ENCODE data around the gene TSPO.
"Not testable (repeated sequence)": the region's sequence is repeated elsewhere in the genome, so short reads cannot be mapped to it uniquely, and the experiment has no call there.

TSPO gene

GRCh38 chr22:43131773-43132501 lies 19.4 kb upstream of the TSPO start:
- DNase-seq (ENCODE audit: low read depth, low spot score) = no peak

GRCh38 chr22:43133401-43133800 lies 18.0 kb upstream of the TSPO start:
- no peak for DNase-seq (ENCODE audit: low read depth, low spot score)

GRCh38 chr22:43134553-43134952 lies 16.8 kb upstream of the TSPO start:
- DNase-seq (ENCODE audit: low read depth, low spot score) = no peak

- DNase-seq (ENCODE audit: low read depth, low spot score) = no peak
Measured at GRCh38 chr22:43135565-43135964, 15.8 kb upstream of the TSPO start.

- DNase-seq (ENCODE audit: low read depth, low spot score) = no peak
Measured at GRCh38 chr22:43136255-43136654, 15.1 kb upstream of the TSPO start.

DNA sequence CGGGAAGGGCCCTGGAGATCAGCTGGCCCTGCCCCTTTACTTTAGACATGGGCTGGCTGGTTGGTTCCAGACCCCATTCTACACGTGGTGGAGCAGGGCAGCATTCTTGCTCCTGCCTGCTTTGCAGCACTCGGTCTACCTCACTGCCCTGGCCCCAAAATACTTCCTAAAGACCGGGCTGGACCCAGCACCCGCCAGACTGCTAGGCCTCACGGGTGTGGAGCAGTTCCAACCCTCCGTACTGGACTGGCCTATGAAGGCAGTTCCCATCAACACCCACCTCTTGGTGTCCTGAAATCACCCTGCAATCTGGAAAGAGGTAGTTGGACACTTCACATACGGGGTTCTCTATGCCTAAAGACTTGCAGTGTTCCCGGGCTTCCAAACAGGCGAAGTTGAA lies 14.6 kb upstream of the TSPO start:
- DNase-seq (ENCODE audit: low read depth, low spot score) = no peak

- no peak for DNase-seq (ENCODE audit: low read depth, low spot score)
Measured at GRCh38 chr22:43142880-43143562, 8.3 kb upstream of the TSPO start, which contains the start of gene MCAT. Gene MCAT (minus strand): TSS chr22:43143398. CDS start chr22:43143348, 50 bp downstream.

DNA sequence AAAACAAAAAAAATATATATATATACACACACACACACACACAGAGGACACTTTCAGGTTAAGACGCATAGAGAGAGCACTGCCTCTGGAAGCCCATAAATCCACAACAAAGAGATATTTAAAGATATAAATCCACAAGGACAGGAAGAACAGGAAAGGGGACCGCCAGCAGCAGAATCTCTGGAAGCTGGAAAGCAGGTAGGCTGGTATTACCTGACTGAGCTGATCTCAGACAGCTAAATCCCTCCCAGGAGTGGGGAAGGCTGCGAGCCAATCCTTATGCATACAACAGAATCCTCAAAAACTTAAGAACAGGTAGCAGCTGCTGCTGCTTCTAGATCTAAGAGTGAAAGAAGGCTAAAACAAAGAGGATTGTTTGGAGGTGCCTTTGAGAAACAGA lies 6.4 kb upstream of the TSPO start:
- DNase-seq (ENCODE audit: low read depth, low spot score) = no peak

DNA sequence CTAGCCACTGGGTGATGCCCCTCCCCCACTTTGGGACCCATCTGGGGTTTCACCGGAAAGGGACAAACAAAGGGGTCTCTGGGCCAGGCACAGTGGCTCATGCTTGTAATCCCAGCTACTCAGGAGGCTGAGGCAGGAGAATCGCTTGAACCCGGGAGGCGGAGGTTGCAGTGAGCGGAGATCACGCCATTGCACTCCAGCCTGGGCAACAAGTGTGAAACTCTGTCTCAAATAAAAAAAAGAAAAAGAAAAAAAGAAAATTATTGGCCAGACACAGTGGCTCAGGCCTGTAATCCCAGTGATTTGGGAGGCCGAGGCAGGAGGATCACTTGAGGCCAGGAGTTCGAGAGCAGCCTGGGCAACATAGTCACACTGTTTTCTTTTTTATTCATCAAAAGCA lies 6.0 kb upstream of the TSPO start:
- not testable (repeated sequence) for DNase-seq (ENCODE audit: low read depth, low spot score)

- DNase-seq (ENCODE audit: low read depth, low spot score) = not testable (repeated sequence)
Measured at GRCh38 chr22:43146332-43146731, 5.0 kb upstream of the TSPO start.

DNA sequence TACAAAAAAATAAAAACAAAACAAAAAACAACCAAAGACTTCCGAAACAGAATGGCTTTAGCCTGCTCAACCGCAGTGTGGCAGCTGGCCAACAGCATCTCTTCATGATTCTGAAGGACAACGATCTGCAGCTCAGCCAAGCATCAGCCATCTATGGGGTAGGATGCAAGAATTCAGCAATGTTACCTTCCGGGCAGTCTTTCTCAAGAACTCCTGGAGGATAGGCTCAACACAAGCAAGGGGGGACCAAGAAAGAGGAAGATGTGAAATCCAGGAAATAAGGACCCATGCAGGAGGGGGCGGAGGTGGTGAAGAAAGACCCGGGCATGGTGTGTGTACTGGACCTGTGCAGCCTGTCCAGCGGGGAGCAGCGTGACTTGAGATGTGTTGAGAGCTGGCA lies 3.5 kb upstream of the TSPO start:
- DNase-seq (ENCODE audit: low read depth, low spot score) = no peak

DNA sequence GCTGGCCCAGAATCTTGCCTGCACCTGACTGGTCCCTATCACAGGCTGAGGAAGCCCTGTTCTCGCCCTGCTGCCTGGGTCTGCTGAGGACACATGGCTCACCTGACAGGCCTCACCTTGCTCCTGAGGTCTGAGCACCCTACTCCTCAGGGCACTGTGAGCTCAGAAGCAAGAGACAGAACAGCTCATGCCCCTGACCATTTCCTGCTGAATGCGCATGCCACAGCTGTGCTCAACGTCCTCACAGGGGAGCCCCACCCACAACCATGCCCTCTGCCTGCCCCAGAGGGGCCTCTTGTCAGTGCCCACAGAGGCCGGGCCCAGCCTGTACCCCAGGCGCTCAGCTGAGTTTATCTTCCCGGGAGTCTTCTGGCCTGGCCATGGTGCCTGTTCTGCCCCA lies 2.8 kb upstream of the TSPO start:
- no peak for DNase-seq (ENCODE audit: low read depth, low spot score)

GRCh38 chr22:43150731-43151206 lies 590 bp upstream of the TSPO start:
- DNase-seq (ENCODE audit: low read depth, low spot score) = no peak

DNA sequence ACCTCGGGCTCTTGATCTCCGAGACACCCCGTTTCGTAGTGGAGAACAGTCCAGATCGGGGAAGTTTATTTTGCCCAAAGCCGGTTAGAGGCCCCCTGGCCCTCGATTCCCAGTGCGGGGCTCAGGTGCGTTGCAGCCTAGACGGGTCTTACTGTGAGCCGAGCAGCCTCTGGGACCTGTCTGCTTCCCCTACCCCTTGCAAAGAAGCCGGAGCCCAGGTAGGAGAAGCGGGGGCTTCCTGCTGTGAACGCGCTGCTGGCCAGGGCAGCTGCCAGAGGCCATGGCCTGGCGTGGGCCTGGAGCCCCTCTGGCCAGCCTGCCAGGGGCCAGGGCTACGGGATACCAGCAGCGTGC lies 621 bp downstream of the TSPO start:
- DNase-seq (ENCODE audit: low read depth, low spot score) = no peak

- no peak for DNase-seq (ENCODE audit: low read depth, low spot score)
Measured at GRCh38 chr22:43152357-43153071, 1.2 kb downstream of the TSPO start.

DNA sequence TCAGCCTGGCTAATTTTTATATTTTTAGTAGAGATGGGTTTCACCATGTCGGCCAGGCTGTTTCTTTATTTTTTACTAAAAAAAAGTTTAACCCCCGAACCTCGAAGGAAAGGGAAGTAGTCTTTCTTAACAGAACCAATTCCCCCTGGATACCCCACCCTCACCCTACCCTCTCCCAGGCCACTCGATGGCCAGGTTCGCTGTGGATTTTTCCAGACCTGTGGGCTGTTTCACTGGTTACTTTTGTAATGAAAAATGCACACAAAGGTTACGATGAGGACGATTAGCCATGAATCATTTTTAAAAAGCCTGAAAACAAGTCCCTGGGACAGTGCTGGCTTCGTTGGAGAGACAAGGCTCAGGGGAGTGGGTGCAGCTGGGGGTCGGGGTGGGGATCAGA lies 2.5 kb downstream of the TSPO start:
- no peak for DNase-seq (ENCODE audit: low read depth, low spot score)

DNA sequence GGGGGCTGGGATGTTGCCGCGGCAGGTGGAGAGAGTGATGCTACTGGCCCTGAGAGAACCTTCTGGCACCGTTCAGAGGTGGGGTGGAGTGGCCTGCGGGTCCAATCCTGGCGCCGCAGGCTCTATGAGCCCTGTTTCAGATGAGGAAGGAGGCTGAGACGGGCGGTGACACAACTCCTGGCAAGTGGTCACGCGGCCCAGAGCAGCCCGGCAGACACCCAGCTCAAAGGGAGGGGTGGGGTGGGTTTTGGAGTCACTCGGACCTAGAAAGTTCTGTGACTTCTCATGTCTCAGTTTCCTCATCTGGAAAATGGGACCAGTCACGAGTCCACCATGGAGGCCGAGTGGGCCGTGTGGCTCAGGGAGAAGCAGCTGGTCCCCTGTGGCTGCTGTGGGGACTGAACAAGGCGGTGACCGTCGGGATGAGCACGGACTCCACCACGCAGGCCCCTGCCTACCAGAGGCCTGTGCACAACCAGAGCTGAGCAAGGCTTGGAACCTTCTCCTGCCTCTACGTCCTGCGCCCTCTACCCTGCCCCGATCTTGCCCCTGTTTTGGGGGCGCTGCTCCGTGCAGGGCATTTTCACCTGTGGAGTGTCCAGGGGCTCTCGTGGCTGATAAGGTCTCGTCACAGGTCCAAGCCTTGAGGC lies 3.7 kb downstream of the TSPO start:
- no peak for DNase-seq (ENCODE audit: low read depth, low spot score)

DNA sequence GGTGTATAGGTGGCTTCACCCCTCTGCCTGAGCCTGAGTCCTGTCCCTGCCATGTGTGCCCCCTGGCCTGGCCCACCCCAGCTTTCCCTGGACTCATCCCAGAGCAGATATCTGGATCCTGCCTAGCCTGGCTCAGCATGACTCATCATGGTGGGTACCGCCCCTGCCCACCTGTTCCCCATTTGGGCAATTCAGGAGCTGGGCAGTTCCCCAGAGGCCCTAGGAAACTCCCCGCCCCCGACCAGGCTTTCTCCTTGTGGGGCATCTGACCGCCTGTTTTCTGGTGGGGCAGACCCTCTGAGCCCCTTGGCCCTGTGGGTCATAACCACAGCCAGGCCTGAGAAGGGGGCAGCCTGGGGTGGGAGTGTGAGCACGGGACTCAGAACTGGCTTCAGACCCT lies 4.4 kb downstream of the TSPO start:
- DNase-seq (ENCODE audit: low read depth, low spot score) = no peak

- no peak for DNase-seq (ENCODE audit: low read depth, low spot score)
Measured at GRCh38 chr22:43156413-43156812, 5.1 kb downstream of the TSPO start.

DNA sequence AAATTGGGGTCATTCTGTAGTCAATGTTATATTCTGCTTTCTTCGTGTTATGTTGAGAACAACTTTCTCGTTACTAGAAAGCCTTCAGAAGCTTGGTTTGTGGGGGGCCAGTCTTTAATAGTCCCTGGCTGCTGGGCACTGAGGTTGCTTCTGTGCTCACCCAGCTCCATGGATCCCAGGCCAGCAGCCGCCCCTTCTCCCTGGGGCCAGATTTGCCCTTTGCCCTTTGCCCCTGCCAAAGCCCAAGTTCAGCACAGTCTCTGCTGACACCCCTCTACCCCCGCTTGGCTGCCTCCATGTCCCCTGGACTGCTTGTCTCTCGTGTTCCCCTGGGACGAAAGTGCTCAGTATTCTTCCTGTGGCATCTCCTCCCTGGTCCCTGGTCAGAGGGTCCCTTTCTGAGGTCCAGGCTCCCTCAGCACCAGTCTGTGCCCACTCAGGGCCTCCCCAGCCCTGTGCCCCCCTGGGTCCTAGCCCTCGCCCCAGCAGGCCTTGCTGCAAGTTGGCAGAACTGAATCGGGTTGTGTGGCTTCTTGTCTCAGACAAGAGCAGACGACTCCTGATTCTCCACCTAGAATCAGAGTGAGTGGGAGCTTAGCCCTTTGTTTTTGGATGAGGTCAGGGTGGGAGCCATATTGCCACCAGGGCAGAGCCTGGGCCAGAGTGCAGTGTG lies 6.7 kb downstream of the TSPO start:
- no peak for DNase-seq (ENCODE audit: low read depth, low spot score)

- no peak for DNase-seq (ENCODE audit: low read depth, low spot score)
Measured at GRCh38 chr22:43158778-43159483, 7.6 kb downstream of the TSPO start.

All from iPS DF 19.7 (cell line).